SK-N-MC (cell line): ENCODE results near the gene CD24.

Experiments
- EZH2 ChIP-seq: fragments of 200-600 bp; sonication (generic); IDR thresholded peaks from one replicate; pipeline ENCODE4 v1.6.1; 2017; ENCODE audit warnings: antibody characterized with exemption
- POLR2AphosphoS5 ChIP-seq: IDR thresholded peaks from 2 replicates; pipeline ENCODE4 v1.6.1; 2012; ENCODE audit warnings: mild to moderate bottlenecking, low read depth, low read length, borderline replicate concordance

DNA sequence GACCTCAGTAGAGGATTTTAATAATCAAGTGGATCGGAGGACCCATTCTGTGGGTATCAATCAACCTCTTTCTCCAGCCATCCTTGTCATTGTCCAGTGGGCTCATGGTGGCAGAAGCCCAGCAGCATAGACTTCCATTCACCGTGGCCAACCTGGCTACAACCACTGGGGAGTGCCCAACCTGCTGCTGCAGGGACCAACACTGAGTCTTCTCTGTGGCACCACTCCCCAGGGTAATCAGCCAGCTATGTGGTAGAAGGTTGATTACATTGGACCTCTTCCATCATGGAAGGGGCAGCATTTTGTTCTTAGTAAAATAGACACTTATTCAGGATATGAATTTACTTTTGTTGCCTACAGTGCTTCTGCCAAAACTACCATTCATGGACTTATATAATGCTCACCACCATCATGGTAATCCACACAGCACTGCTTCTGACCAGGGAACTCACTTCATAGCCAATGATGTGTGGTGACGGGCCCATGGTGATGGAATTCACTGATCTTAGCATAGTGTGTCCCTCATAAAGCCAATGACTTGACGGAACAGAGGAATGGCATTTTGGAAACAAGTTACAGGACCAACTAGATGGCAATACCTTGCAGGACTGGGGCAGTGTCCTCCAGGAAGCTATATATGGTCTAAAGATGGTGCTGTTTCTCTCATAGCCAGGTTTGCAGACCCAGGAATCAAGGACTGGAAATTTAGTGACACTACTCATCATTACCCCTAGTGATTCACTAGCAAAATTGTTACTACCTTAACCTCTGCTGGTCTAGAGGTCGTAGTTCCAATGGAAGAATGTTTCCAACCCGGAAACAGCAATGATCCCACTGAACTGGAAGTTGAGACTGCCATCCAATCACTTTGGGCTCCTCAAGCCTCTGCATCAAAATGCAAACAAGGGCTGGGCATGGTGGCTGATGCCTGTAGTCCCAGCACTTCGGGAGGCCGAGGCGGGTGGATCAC, 7.6 kb downstream of the CD24 start:
- TF ChIP-seq EZH2 = no peak
- no peak for TF ChIP-seq POLR2AphosphoS5
